GM19395 (cell line): Measurements from ENCODE around the gene UAP1L1.
A peak's percentile ranks its signal among the peaks of the same experiment; 100 is the strongest.

Source experiments
- ATAC-seq: cut with Tn5 transposase; IDR thresholded peaks from one replicate; pipeline ENCODE4 v1.9.1; 2021; ENCODE audit warnings: mild to moderate bottlenecking, moderate library complexity; ENCODE audit not compliant: unreplicated experiment

The UAP1L1 gene

DNA sequence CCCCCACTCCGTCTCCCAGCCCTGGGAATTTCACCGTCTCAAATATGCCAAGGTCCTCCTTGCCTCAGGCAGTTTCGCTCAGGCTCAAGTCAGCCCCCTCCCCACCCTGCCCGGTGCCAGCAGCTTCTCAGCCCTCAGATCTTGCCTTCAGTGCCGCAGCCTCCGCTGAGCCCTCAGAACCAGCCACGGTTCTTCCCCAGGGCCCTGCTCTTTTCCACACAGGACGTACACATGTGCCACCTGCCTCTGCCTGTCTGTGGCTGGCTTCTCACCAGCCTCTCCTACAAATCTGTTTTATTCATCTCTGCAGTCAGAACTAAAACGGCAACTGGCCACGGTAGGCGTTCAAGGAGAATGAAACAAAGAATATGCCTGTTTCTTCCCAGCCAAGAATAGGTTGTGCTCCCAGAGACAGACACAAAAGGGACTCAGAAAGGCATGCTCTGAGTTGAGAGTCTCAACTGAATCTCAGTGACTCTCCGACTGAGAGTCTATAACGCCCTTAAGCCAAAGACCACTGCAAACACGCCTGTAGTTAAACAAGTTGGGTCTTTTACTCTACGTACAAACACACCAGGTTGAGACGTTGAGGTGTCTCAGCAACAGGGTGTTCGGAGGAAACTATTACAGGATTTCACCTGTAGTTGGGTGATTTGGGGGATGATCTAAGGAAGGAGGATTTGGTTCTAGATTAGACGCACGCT, 51.0 kb downstream of the UAP1L1 start:
- ATAC-seq = peak; percentile 6

DNA sequence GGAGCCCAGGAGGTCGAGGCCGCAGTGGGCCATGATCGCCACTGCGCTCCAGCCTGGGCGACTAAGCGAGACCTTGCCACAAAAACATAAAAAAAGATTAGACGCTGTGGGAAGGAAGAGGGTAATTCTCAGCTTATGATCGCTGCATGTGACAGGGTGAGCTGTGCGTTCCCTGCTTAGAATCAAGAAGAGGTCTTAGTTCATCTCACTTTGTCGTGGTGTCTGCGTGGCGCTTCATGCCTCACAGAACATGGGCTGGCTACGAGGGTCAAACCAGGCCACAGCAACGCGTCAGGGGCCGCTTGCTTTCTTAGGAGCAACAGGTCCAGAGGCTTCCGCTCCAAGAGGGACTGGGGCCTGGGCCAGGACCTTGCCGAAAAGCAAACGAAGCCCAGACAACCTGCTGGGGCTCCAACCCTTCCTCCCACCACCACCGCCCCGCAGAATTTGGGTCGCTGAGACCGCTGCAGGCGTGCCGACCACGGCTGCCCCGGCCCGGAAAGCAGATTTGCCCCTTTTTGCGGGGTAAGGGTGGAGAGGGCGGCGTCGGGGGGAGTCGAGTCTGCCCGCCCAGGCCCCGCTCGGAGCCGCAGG, 51.6 kb downstream of the UAP1L1 start:
- ATAC-seq = peak; percentile 8

DNA sequence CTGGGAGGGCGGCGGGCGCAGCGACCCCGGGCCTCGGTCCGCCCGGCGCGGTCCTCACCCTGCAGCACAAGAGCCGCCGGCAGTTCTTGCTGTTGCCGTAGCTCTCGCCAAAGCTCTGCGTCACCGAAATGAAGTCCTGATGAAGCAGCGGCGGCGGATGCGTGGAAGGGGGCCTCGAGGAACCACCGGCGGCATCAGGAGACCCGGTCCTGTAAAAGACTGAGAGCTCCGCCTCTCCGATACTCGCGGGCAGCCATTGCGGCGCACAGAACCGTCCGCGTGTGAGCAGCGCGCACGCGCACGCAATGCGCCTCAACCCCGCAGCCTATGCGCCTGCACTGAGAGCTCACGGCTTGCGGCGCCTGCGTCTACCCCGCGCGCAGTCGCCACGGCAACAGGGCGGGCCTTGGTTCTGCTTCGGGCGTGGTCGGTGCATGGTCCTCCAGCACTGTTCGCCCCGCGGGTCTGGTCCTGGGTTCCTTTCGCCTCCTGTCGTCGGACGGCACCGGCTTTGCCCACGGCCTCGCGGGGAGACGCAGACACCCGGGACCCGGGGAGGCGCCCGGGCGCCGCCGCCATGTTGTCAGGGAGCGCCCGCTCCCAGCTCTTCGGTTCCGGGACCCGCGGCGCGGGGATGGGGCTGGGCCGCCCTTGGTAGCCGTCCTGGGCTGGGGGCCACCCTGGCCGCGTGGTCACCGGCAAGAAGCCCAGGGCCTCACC, 52.3 kb downstream of the UAP1L1 start:
- peak; percentile 75 for ATAC-seq

DNA sequence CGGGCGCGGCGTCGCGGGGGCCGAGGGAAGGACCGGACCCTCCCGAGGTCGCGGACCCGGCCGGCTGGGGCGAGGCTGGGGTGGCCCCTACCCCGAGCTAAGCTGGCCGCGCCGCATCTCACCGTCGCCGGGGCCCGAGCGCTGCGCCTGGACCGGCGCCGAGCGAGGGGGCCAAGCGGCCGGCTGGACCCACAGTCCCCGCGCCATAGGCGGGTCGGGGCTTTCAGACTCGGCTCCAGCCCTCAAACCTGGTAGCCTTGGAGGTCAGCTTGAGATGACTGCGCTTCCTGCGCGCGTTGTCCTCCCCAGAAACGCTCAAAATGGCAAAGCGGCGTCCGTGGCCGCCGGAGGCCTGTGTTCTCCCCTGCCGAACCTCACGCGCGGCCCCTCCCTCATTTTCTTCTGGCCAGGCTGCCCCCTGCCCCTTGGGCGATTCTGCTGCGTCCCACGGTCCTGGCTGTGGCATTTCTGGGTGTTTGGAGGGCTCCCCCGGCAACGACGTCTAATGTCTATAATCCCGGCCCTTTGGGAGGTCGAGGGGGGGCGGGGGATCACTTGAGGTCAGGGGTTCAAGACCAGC, 52.9 kb downstream of the UAP1L1 start:
- peak; percentile 5 for ATAC-seq
